ENCODE results near the gene HS6ST2. TPM values are rescaled to one million over a fixed set of nuclear protein-coding genes. Genes with fewer than 3 reads are reported as not detected.

HS6ST2 gene
- total and polyA plus RNA-seq, 7 experiments from 2014 or later = 0.15 TPM; not detected in 6

GRCh38 chrX:132638313-132638712 lies 320.1 kb downstream of the HS6ST2 start:
- H3K4me1 Mint-ChIP-seq = no peaks in the 10 kb centered on the region
- intact Hi-C loops (cut with micrococcal nuclease) = no loop called here
- no peak overlapping the region for H3K27ac Mint-ChIP-seq
- no peaks in the 10 kb centered on the region for H3K9me3 Mint-ChIP-seq
- ATAC-seq (no peak), DNase-seq (no peak)
- no peaks in the 10 kb centered on the region for H3K36me3 ChIP-seq (ENCODE audit: control insufficient read depth in 2 of 3, insufficient read depth in 3 of 3, low read length in 3 of 3)
- H3K4me3 ChIP-seq (ENCODE audit: low read length) = no peak overlapping the region
- H3K27me3 Mint-ChIP-seq = peaks cover 0 to 2% (median 0%) of the 10 kb centered on the region in 5 donors
- H3K36me3 Mint-ChIP-seq = no peaks in the 10 kb centered on the region
- H3K4me3 Mint-ChIP-seq = no peak overlapping the region
- H3K9me3 ChIP-seq (ENCODE audit: control insufficient read depth in 2 of 3, low read length in 3 of 3) = no peaks in the 10 kb centered on the region
- H3K27me3 ChIP-seq (ENCODE audit: control insufficient read depth in 2 of 2, insufficient read depth in 2 of 2, low read length in 2 of 2) = no peaks in the 10 kb centered on the region
- POLR2A ChIA-PET = no interaction called here
- CTCF ChIA-PET = no interaction called here
- no peaks in the 10 kb centered on the region for H3K4me1 ChIP-seq (ENCODE audit: control insufficient read depth in 2 of 2, insufficient read depth in 2 of 2, low read length in 2 of 2)
- H3K27ac ChIP-seq (ENCODE audit: low read depth, low read length) = no peak overlapping the region

GRCh38 chrX:132636080-132636479 lies 322.3 kb downstream of the HS6ST2 start:
- intact Hi-C loops (cut with micrococcal nuclease) = loop anchor here in 1 of 2 donors (1.0 kb wide), 1 partner anchor 1034 kb away; no protein-coding TSS in a partner anchor
- Mint-ChIP-seq H3K4me3 (no peak overlapping the region), H3K4me1 (peaks cover 0 to 1% (median 0%) of the 10 kb centered on the region in 7 donors), H3K36me3 (no peaks in the 10 kb centered on the region), H3K27ac (no peak overlapping the region), H3K9me3 (no peaks in the 10 kb centered on the region), H3K27me3 (peaks cover 0 to 2% (median 0%) of the 10 kb centered on the region in 5 donors)
- H3K36me3 ChIP-seq (ENCODE audit: control insufficient read depth in 2 of 3, insufficient read depth in 3 of 3, low read length in 3 of 3) = no peaks in the 10 kb centered on the region
- no peak overlapping the region for H3K27ac ChIP-seq (ENCODE audit: low read depth, low read length)
- H3K9me3 ChIP-seq (ENCODE audit: control insufficient read depth in 2 of 3, low read length in 3 of 3) = no peaks in the 10 kb centered on the region
- no peaks in the 10 kb centered on the region for H3K27me3 ChIP-seq (ENCODE audit: control insufficient read depth in 2 of 2, insufficient read depth in 2 of 2, low read length in 2 of 2)
- H3K4me3 ChIP-seq (ENCODE audit: low read length) = no peak overlapping the region
- ATAC-seq (no peak), DNase-seq (no peak)
- ChIA-PET POLR2A (no interaction called here), CTCF (interaction anchor here (0.7 kb wide), 1 partner anchor 1033 kb away, joined by 3 read pairs; no protein-coding TSS in a partner anchor)
- no peaks in the 10 kb centered on the region for H3K4me1 ChIP-seq (ENCODE audit: control insufficient read depth in 2 of 2, insufficient read depth in 2 of 2, low read length in 2 of 2)

- no peaks in the 10 kb centered on the region for H3K9me3 Mint-ChIP-seq
- Histone ChIP-seq H3K4me3 (ENCODE audit: low read length) (no peak overlapping the region), H3K27ac (ENCODE audit: low read depth, low read length) (no peak overlapping the region), H3K27me3 (ENCODE audit: control insufficient read depth in 2 of 2, insufficient read depth in 2 of 2, low read length in 2 of 2) (no peaks in the 10 kb centered on the region), H3K9me3 (ENCODE audit: control insufficient read depth in 2 of 3, low read length in 3 of 3) (no peaks in the 10 kb centered on the region), H3K4me1 (ENCODE audit: control insufficient read depth in 2 of 2, insufficient read depth in 2 of 2, low read length in 2 of 2) (no peaks in the 10 kb centered on the region), H3K36me3 (ENCODE audit: control insufficient read depth in 2 of 3, insufficient read depth in 3 of 3, low read length in 3 of 3) (no peaks in the 10 kb centered on the region)
- no peak overlapping the region for H3K27ac Mint-ChIP-seq
- H3K27me3 Mint-ChIP-seq = peaks cover 0 to 1% (median 0%) of the 10 kb centered on the region in 5 donors
- H3K4me1 Mint-ChIP-seq = peaks cover 0 to 1% (median 0%) of the 10 kb centered on the region in 7 donors
- no peak for ATAC-seq
- ChIA-PET CTCF (no interaction called here), POLR2A (no interaction called here)
- H3K36me3 Mint-ChIP-seq = no peaks in the 10 kb centered on the region
- intact Hi-C loops (cut with micrococcal nuclease) = loop anchor here in 1 of 2 donors (5.0 kb wide), 4 partner anchors 342 to 807 kb away; no protein-coding TSS in a partner anchor
- DNase-seq = no peak
- H3K4me3 Mint-ChIP-seq = no peak overlapping the region
Measured at GRCh38 chrX:132634521-132634920, 323.9 kb downstream of the HS6ST2 start.

- intact Hi-C loops (cut with micrococcal nuclease) = loop anchor here (1.0 to 5.0 kb wide), 9 partner anchors 338 to 804 kb away; no protein-coding TSS in a partner anchor
- ATAC-seq = peak; percentile 61
- ChIA-PET CTCF (interaction anchor here (0.6 to 2.4 kb wide), 8 partner anchors 47 to 1665 kb away, joined by 3 to 7 read pairs (median 4); no protein-coding TSS in a partner anchor), POLR2A (no interaction called here)
- no peak overlapping the region for H3K27ac ChIP-seq (ENCODE audit: low read depth, low read length)
- Mint-ChIP-seq H3K9me3 (no peaks in the 10 kb centered on the region), H3K4me1 (peaks cover 0 to 1% (median 0%) of the 10 kb centered on the region in 7 donors), H3K36me3 (no peaks in the 10 kb centered on the region), H3K4me3 (no peak overlapping the region), H3K27ac (no peak overlapping the region), H3K27me3 (no peaks in the 10 kb centered on the region)
- H3K9me3 ChIP-seq (ENCODE audit: control insufficient read depth in 2 of 3, low read length in 3 of 3) = no peaks in the 10 kb centered on the region
- H3K36me3 ChIP-seq (ENCODE audit: control insufficient read depth in 2 of 3, insufficient read depth in 3 of 3, low read length in 3 of 3) = no peaks in the 10 kb centered on the region
- DNase-seq = peak in 7 of 9 donors; percentile 8 to 39 (median 27)
- no peaks in the 10 kb centered on the region for H3K27me3 ChIP-seq (ENCODE audit: control insufficient read depth in 2 of 2, insufficient read depth in 2 of 2, low read length in 2 of 2)
- H3K4me3 ChIP-seq (ENCODE audit: low read length) = no peak overlapping the region
- no peaks in the 10 kb centered on the region for H3K4me1 ChIP-seq (ENCODE audit: control insufficient read depth in 2 of 2, insufficient read depth in 2 of 2, low read length in 2 of 2)
Measured at GRCh38 chrX:132631579-132632232, 326.7 kb downstream of the HS6ST2 start.

- no peak overlapping the region for H3K4me3 ChIP-seq (ENCODE audit: low read length)
- ATAC-seq = no peak
- Mint-ChIP-seq H3K36me3 (no peaks in the 10 kb centered on the region), H3K27ac (no peak overlapping the region), H3K4me3 (no peak overlapping the region), H3K9me3 (no peaks in the 10 kb centered on the region), H3K4me1 (peaks cover 0 to 4% (median 0%) of the 10 kb centered on the region in 7 donors), H3K27me3 (no peaks in the 10 kb centered on the region)
- no peaks in the 10 kb centered on the region for H3K36me3 ChIP-seq (ENCODE audit: control insufficient read depth in 2 of 3, insufficient read depth in 3 of 3, low read length in 3 of 3)
- no peak overlapping the region for H3K27ac ChIP-seq (ENCODE audit: low read depth, low read length)
- intact Hi-C loops (cut with micrococcal nuclease) = no loop called here
- CTCF ChIA-PET = no interaction called here
- H3K4me1 ChIP-seq (ENCODE audit: control insufficient read depth in 2 of 2, insufficient read depth in 2 of 2, low read length in 2 of 2) = no peaks in the 10 kb centered on the region
- H3K9me3 ChIP-seq (ENCODE audit: control insufficient read depth in 2 of 3, low read length in 3 of 3) = no peaks in the 10 kb centered on the region
- H3K27me3 ChIP-seq (ENCODE audit: control insufficient read depth in 2 of 2, insufficient read depth in 2 of 2, low read length in 2 of 2) = no peaks in the 10 kb centered on the region
- DNase-seq = no peak
- POLR2A ChIA-PET = no interaction called here
Measured at GRCh38 chrX:132624466-132624865, 334.0 kb downstream of the HS6ST2 start.

GRCh38 chrX:132623942-132624341 lies 334.5 kb downstream of the HS6ST2 start:
- Mint-ChIP-seq H3K9me3 (no peaks in the 10 kb centered on the region), H3K4me1 (peaks cover 0 to 4% (median 0%) of the 10 kb centered on the region in 7 donors), H3K27me3 (no peaks in the 10 kb centered on the region), H3K27ac (no peak overlapping the region), H3K4me3 (no peak overlapping the region), H3K36me3 (no peaks in the 10 kb centered on the region)
- intact Hi-C loops (cut with micrococcal nuclease) = no loop called here
- H3K4me3 ChIP-seq (ENCODE audit: low read length) = no peak overlapping the region
- CTCF ChIA-PET = no interaction called here
- no peak overlapping the region for H3K27ac ChIP-seq (ENCODE audit: low read depth, low read length)
- POLR2A ChIA-PET = no interaction called here
- H3K36me3 ChIP-seq (ENCODE audit: control insufficient read depth in 2 of 3, insufficient read depth in 3 of 3, low read length in 3 of 3) = no peaks in the 10 kb centered on the region
- DNase-seq (no peak), ATAC-seq (no peak)
- H3K27me3 ChIP-seq (ENCODE audit: control insufficient read depth in 2 of 2, insufficient read depth in 2 of 2, low read length in 2 of 2) = no peaks in the 10 kb centered on the region
- no peaks in the 10 kb centered on the region for H3K4me1 ChIP-seq (ENCODE audit: control insufficient read depth in 2 of 2, insufficient read depth in 2 of 2, low read length in 2 of 2)
- H3K9me3 ChIP-seq (ENCODE audit: control insufficient read depth in 2 of 3, low read length in 3 of 3) = no peaks in the 10 kb centered on the region

GRCh38 chrX:132623300-132623699 lies 335.1 kb downstream of the HS6ST2 start:
- no peaks in the 10 kb centered on the region for H3K36me3 ChIP-seq (ENCODE audit: control insufficient read depth in 2 of 3, insufficient read depth in 3 of 3, low read length in 3 of 3)
- DNase-seq (no peak), ATAC-seq (no peak)
- intact Hi-C loops (cut with micrococcal nuclease) = no loop called here
- no peak overlapping the region for H3K27ac ChIP-seq (ENCODE audit: low read depth, low read length)
- H3K4me1 Mint-ChIP-seq = peaks cover 0 to 4% (median 0%) of the 10 kb centered on the region in 7 donors
- no peaks in the 10 kb centered on the region for H3K27me3 ChIP-seq (ENCODE audit: control insufficient read depth in 2 of 2, insufficient read depth in 2 of 2, low read length in 2 of 2)
- no peaks in the 10 kb centered on the region for H3K9me3 ChIP-seq (ENCODE audit: control insufficient read depth in 2 of 3, low read length in 3 of 3)
- H3K9me3 Mint-ChIP-seq = no peaks in the 10 kb centered on the region
- ChIA-PET CTCF (no interaction called here), POLR2A (no interaction called here)
- no peak overlapping the region for H3K4me3 Mint-ChIP-seq
- H3K4me1 ChIP-seq (ENCODE audit: control insufficient read depth in 2 of 2, insufficient read depth in 2 of 2, low read length in 2 of 2) = no peaks in the 10 kb centered on the region
- no peaks in the 10 kb centered on the region for H3K27me3 Mint-ChIP-seq
- H3K4me3 ChIP-seq (ENCODE audit: low read length) = no peak overlapping the region
- H3K36me3 Mint-ChIP-seq = no peaks in the 10 kb centered on the region
- H3K27ac Mint-ChIP-seq = no peak overlapping the region

Data from naive thymus-derived CD4-positive, alpha-beta T cell (primary cell).